EH (cell line): Measurements from ENCODE around the gene MTX1.
A peak's percentile ranks its signal among the peaks of the same experiment; 100 is the strongest.

Source experiments
- DNase-seq: peaks from one replicate; pipeline ENCODE4 v3.0.0-alpha.2; 2015; ENCODE audit warnings: low read depth

MTX1 gene

DNA sequence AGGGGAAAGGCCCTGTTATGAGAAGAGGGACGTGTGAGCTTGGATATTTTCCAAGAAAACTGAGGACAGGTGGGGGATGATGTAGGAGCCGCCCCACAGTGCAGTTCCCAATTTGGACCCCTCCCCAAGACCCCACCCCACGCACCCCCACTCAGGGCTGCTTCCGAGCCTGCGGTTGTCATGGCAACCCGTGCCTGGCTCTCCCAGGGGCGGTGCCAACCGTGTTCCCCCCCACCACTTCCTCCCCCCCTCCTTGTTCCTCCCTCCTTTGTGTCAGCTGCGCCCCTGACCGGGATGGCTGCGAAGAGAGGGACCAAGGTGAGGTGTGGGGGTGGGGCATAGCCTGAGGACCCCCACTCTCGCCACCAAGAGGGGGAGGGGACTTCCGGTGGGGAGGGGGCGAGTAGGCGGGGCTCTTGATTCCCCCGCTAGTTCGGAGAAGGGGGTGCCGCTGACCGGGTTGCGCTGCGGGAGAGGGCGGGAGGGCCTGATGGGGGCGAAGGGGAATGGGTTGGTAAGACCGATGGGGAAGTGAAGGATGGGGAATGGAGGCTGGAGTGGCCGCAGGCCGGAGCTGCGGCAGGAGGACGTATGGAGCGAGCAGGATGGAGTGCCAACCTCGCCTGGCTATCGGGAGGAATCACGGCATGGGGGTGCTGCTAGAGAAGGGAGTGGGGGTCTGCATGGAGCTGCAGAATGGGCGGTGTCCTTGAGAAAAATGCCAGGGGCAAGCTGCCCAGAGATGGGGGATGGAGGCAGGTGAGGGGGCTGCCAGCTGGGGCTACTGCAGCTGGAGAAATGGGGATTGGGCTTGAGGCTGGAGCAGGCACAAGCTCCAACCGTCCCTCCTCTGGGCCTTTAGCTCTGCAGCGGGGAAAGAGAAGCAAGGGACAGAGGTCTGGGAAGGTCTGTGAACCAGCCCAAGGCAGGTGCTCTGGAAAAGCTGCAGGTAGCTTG is 33.9 kb upstream of the MTX1 start:
- peak; percentile 66 for DNase-seq

DNA sequence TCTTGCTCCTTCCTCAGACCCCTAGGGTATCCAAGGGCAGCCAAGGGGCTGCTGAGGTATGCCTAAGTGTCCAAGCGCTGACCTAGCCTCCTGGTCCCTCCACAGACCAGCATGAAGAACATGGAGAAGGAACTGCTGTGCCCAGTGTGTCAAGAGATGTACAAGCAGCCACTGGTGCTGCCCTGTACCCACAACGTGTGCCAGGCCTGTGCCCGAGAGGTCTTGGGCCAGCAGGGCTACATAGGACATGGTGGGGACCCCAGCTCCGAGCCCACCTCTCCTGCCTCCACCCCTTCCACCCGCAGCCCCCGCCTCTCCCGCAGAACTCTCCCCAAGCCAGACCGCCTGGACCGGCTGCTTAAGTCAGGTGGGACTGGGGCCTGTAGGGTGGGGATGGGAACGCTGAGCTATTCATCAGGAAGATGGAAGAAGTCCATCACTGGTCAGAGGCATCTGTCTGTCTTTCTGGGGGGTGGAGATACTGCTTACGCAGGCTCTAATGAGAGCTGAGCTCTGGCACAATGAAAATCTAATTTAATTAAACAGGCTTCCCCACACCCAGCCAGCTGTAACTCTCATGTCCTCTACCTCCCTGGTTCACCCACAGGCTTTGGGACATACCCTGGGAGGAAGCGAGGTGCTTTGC is 33.1 kb upstream of the MTX1 start:
- no peak for DNase-seq

DNA sequence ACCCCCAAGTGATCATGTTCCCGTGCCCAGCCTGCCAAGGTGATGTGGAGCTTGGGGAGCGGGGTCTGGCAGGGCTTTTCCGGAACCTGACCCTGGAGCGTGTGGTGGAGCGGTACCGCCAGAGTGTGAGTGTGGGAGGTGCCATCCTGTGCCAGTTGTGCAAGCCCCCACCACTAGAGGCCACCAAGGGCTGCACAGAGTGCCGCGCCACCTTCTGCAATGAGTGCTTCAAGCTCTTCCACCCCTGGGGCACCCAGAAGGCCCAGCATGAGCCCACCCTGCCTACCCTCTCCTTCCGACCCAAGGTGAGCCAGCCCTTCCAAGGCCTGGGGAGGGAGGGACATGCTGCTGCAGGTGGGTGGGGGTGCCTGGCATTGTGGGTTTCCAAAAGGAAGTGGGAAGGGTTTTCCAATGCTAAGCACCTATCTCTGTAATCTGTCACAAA is 32.5 kb upstream of the MTX1 start:
- DNase-seq: no peak

DNA sequence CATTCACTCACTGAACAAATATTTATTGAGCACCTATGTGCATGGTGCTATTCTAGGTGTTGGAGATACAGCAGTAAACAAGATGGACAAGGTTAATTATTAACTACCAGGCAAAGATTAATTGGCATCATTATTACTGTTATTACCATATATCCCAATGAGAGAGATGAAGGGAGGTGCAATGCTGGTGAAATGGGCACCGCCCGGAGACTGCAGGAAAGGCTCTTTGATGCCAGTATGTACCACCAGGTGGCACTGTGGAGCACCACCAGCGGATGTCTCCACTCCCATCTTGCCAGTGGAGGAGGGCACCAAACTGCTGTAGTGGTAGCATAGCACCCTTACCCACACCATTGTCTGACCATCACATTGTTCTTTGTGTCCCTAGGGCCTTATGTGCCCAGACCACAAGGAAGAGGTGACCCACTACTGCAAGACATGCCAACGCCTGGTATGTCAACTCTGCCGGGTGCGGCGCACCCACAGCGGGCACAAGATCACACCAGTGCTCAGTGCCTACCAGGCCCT is 31.9 kb upstream of the MTX1 start:
- peak; percentile 79 for DNase-seq

DNA sequence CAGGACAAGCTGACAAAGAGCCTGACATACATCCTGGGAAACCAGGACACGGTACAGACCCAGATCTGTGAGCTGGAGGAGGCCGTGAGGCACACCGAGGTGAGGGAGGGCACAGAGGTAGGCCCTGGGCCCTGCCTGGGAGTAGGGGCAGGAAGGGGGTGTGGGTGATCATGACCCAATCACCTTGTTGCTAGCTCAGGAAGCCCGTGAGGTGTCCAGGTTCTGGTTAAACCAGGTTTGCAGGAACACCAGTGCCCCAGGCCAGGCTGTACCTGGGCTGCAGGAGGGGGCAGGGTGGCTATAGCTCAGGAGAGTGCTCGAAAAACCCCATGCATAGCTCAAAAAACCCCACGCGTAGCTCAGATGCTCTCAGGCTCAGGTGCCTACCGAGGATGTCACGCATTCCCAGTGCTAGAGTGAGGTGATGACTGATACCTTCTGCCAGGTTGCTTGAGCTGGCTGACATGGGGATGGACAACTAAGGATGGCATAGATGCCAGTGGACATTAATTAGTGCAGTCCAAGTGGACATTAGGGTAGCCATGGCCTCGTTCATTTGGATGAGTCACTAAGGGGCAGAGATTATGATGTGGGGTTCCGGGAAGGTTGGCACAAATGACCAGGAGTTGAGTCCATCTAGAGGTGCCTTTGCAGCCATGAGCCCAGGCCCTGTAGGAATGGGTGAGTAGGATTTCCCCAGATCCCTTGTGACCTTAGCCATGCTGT is 31.1 kb upstream of the MTX1 start:
- DNase-seq: no peak

DNA sequence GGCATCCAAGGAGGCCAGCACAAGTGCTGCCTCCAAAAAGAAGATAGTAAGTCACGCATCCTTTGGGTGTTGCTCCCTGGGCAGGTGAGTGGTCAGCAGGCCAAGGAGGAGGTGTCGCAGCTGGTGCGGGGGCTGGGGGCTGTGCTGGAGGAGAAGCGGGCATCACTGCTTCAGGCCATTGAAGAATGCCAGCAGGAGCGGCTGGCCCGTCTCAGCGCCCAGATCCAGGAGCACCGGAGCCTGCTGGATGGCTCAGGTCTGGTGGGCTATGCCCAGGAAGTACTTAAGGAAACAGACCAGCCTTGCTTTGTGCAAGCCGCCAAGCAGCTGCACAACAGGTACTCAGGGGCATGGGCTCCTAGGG is 30.6 kb upstream of the MTX1 start:
- DNase-seq: no peak

DNA sequence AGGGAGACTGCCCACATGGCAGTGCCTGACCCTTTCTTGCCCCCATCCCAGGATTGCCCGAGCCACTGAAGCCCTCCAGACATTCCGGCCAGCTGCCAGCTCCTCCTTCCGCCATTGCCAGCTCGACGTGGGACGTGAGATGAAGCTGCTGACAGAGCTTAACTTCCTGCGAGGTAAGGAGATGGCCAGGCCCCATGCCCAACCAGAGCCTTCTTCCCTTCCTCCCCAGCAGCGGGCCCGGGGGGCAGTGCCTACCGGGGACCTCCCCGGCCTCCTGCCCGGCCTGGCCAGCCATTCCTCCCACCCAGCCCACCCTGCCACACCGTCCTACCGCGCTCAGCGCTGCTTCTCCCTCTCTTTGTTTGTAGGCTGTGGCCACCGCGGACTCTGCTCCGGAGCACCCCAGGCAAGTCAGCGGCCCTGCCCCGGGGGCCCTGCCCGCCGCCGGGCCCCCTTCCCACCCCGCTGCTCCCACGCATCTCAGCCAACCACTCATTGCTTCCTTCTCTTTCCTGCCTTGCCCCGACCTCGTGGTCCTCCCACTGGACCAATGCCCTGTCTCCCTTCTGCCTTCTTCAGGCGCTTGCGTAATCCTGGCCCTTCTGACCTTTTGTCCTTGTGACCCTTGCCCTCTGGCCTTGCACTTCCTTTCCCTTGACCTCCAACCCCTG is 29.9 kb upstream of the MTX1 start:
- DNase-seq: no peak

DNA sequence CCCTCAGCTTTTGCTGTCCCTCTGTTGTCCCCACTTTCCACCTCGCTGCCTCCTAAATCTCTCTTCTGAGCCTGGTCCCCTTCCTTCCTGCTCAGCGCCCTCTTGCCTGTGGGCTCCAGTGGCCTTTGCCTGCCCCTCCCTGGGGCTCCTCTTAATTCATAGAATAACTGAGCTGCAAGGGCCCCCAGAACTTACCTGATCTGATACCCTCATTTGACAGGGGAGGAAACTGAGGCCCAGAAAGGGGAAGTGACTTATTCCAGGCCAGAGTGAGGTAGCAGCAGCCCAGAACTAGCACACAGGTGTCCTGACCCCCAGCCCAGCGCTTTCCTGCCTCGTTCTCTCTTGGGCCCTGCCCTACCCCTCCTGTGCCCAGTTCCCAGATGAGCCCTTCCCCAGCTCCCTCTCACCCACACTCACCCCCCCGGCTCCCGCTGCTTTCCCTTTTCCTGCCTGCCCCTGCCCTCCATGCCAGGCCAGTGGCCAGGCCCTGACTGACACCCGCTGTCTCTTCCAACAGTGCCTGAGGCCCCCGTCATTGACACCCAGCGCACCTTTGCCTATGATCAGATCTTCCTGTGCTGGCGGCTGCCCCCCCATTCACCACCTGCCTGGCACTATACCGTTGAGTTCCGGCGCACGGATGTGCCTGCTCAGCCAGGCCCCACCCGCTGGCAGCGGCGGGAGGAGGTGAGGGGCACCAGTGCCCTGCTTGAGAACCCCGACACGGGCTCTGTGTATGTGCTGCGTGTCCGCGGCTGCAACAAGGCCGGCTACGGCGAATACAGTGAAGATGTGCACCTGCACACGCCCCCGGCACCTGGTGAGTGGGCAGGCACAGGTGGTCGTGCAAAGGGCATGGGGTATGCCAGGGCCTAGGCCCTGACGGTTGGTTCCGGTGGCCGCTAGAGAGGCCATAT is 29.1 kb upstream of the MTX1 start:
- no peak for DNase-seq

DNA sequence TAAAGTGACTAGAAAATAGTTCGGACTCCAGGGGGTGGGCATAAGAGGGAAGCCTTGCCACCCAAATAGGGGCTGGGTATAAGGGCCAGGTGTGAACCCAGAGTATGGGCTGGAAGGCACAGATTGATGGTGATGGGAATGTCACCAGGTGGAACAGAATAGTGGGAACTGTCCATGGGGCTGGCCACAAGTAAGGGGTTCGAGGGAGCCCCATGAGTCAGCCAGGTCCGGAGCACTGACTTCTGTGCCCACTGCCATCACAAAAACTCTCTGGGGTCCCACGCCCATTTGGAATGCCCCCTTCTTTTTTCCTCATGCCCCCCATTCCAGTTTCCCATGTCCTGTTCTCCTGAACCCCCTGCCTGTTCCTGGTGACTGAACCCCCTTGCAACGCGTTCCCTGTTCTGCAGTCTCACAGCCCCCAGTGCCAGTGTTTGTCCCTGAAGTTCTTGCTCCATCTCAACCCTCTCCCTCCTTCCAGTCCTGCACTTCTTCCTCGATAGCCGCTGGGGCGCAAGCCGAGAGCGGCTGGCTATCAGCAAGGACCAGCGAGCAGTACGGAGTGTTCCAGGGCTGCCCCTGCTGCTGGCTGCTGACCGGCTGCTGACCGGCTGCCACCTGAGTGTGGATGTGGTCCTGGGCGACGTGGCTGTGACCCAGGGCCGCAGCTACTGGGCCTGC is 27.0 kb upstream of the MTX1 start:
- no peak for DNase-seq

DNA sequence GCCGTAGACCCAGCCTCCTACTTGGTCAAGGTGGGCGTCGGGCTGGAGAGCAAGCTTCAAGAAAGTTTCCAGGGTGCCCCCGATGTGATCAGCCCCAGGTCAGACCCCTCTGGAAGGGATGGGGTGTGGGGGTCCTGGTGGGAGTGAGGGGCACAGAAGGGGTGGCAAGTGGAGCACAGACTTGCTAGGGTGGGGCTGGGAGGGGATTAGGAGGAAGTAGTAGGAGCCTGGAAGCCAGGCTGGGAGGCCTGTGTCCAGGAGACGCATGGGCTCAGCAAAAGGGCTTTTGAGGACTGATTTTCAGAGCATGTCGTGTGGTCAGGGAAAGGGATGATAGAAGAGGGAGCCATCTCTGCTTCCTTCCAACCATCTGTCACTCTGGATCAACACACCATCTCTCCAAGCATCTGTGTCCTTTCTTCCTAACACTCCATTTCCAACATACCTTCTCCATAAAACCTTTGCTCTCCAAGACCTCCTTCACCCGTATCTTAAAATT is 26.4 kb upstream of the MTX1 start:
- DNase-seq: no peak

DNA sequence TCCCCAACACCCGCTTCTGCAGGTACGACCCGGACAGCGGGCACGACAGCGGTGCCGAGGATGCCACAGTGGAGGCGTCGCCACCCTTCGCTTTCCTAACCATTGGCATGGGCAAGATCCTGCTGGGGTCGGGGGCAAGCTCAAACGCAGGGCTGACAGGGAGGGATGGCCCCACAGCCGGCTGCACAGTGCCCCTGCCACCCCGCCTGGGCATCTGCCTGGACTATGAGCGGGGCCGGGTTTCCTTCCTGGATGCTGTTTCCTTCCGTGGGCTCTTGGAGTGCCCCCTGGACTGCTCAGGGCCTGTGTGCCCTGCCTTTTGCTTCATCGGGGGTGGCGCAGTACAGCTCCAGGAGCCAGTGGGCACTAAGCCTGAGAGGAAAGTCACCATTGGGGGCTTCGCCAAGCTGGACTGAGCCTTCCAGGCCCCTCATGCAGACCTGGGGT is 24.7 kb upstream of the MTX1 start:
- no peak for DNase-seq

DNA sequence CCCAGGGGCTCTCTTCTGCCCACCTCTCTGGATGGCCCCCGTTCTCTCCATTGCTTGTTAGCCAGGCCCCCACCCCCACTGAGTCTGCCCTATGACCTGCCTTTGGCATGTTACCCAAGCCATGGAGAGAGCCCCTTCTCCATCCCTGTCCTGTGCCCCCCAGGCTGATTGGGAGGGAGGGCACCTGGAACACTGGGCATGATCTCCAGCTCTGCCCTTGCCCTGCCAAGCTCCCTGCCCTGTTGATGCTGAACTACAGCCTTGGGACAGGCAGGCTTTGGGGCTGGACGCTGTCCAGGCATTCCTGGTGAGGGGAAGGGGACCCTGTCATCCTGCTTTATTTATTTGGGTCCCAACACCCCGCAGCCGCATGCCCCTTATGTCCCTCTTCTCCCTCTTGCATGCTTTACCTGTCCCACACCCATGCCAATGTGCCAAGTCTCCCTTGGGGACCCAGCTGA is 24.1 kb upstream of the MTX1 start:
- DNase-seq: no peak

DNA sequence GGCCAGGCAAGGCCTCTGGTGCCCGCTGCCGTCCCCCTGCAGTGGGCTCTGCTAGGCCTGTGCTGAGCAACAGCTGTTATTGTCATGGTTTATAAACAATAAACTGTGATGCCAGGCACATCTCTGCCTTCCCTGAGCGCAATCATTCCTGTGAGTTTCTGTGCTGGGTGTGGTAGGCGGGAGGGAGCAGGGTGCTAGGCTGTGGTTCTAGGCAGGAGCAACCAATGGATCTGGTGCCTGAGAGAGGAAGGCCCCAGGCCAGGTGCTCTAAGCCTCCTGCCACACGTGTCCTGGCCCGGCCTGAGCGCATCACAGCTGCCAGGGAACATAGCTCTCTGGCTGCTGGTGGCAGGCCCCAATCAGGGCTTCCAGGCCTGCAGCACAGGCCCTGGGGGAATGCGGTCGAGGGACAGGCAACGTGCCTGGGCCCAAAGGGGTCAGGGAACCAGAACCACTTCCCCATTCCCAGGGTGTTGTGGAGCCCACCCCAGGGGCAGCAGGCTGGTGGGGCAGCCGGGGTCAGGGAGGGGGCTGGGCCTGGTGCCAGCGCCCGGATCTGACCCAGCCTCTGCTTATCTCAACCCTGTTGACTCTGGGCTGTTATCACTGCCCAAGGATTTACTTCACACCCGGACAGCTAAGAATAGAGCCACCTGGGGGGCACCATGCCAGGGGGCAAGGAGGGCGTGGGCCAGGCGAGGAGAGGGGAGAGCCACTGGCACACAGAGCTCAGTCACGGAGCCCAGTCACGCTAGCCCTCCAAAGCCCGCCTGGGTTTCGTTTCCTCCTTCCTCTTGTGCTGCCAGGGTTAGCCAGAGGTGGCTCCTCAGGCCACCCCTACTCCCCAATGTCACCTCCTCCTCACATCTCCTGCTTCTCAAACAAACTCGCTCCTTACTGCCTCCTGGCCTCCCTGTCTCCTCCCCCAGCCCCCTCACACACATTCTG is 23.4 kb upstream of the MTX1 start:
- no peak for DNase-seq

DNA sequence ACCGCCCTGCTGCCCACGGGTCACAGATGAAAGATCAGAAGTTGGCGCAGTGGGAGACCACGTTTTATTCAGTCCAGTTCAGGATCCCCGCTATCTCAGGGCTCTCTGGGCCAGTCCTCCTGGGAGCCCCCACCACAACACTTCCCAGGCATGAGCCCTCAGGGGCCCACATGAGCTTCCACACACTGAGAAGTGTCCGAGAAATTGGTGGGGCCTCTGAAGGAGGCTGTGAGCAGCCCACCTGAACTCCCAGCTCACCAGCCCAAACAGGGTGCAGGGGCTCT is 22.8 kb upstream of the MTX1 start:
- no peak for DNase-seq

DNA sequence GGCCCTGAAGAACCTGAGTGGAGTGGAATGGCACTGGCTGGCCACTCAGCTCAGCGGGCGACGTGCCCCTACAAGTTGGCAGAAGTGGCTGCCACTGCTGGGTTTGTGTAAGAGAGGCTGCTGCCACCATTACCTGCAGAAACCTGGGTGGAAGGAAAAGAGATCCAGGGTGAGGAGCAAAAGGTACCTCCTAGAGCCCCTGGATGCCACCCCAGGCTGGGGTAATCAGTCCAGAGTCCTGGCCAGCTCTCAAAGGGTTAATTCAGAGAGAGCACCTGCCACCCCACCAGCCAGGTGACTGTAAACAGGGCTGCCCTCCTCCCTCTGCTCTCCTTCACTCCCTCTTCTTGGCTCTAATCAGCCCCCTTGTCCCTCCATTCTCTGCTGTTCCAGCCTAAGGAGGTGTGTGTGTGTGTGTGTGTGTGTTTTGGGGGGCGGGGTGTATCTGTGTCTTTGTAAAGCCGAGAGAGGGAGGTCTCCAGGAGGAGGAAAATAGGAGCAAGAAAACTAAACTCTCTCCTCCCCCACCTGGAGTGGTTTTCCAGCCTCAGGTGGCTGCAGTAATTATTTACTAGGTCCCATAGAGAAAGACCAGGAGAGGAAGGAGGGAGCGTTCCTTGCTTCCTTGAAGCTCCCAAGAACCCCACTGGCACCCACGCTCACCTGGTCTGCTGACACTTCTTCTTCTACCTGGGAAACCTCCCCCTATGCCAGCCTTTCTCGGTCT is 22.3 kb upstream of the MTX1 start:
- DNase-seq: no peak

DNA sequence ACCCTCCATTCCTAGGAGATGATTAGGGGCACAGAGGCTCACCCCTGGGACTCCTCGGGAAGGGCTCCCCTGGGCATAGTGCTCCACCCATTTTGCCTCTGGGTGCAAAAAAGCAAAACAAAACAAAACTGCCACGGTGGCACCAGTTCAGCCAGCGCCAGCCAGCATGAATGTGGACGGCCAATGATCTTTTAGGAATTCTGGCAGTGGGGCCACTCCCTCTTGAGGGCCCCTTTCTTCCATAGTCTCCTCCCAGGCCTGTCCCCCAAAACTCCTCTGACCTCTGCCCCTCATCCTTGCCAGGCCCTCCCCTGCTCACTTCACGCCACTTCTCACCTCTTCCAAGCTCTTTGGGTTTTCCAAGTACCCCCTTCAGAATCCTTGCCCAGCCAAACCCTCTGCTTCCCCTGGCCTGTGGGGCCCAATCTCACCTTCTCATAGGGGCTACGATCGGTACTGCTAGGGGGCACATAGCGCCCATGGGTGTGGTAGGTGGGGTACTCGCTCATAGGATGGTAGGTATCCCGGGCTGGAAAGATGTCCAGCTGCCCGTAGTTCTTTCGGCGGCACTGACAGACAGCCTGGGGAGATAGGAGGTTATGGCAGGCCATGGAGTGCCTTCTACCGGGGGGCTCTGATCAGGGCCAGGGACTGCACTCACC is 21.6 kb upstream of the MTX1 start:
- DNase-seq: no peak

DNA sequence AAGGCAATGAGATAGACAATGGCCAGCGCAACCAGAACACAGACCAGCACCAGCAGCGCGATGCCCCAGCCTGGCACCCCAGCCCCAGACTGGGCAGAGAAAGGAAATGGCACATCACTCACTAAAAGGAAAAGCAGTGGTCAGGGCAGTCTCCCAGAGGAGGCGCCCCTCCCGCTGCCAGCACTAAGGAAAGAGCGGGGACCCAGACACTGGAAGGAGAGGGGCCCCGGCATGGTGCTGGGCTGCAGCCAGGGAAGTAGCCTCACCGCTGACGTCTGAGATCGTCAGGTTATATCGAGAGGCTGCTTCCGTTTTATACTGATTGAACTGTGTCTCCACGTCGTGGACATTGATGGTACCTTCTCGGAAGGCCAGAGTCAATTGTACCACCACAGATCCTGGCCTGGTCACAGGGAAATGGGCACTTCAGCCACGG is 21.0 kb upstream of the MTX1 start:
- DNase-seq: no peak

DNA sequence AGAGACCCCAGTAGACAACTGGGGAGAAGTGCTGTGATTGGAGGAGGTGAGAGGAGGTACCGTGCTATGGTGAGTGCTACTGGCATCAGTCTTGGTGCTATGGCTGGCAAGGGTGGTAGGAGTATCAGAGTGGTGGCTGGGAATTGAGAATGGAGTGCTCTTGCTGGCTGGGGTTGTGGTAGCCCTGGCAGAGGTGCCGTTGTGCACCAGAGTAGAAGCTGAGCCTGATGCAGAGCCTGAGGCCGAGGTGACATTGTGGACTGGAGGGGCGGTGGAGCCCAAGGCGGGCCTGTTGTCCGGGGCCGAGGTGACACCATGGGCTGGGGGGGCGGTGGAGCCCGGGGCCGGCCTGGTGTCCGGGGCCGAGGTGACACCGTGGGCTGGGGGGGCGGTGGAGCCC is 20.2 kb upstream of the MTX1 start:
- no peak for DNase-seq
